HepG2 (cell line): ENCODE measurements around the gene ASPM. TPM values are rescaled to one million over a fixed set of nuclear protein-coding genes. Genes with fewer than 3 reads are reported as not detected.
A peak's percentile ranks its signal among the peaks of the same experiment; 100 is the strongest.

Experiments used
- ATAC-seq: fragments of 200-7000 bp; cut with Tn5 transposase; 3 replicates; pipeline ENCODE4 v1.9.1; 2020; ENCODE audit warnings: mild to moderate bottlenecking, moderate library complexity
- BruUV-seq: library from RNA; stranded (reverse); fragments of 400-500 nt; replicated peaks from 2 replicates; lab custom pipeline; 2021; lab: Mats Ljungman, UMichigan
- CTCF ChIA-PET: fragments of 300-600 bp; formaldehyde crosslinking; extraction: SDS; loops from one replicate; lab custom pipeline; 2021; ENCODE audit warnings: low total read pairs, inconsistent platforms, low intra/inter-chr PET ratio; lab: Yijun Ruan, JAX
- POLR2A ChIA-PET: fragments of 350-600 bp; sonication (Branson Sonifier 250); formaldehyde crosslinking; loops from one replicate; lab custom pipeline; 2020; ENCODE audit warnings: antibody characterized with exemption, inconsistent platforms; lab: Yijun Ruan, JAX
- DNase-seq: peaks from one replicate; pipeline ENCODE4 v3.0.0-alpha.2; 2015; ENCODE audit warnings: low spot score
- FAIRE-seq: peaks from 3 replicates; lab custom pipeline; 2011; peaks lifted over from hg19 to GRCh38; lab: Jason Lieb, UNC
- H2AFZ ChIP-seq: one replicate; pipeline ENCODE4 v1.6.1; 2011; ENCODE audit warnings: low read length, inconsistent platforms
- H3K27ac ChIP-seq: fragments of 300-600 bp; 3 replicates; pipeline ENCODE4 v1.8.0; 2011; ENCODE audit warnings: mixed run types, mild to moderate bottlenecking, mixed read lengths, low read length, inconsistent platforms; ENCODE audit not compliant: insufficient read depth; ENCODE audit errors: extremely low read length
- H3K27me3 ChIP-seq, 2 experiments: fragments of 200-600 bp in 1 of 2; 2 replicates in 1 of 2; 3 replicates in 1 of 2; pipeline versions ENCODE4 v1.6.0 to v1.8.0; 2011; ENCODE audit warnings: low read length in 2 of 2, mild to moderate bottlenecking in 2 of 2, moderate library complexity in 2 of 2, inconsistent platforms in 1 of 2; ENCODE audit not compliant: insufficient read depth in 2 of 2, control insufficient read depth in 1 of 2
- H3K36me3 ChIP-seq, 2 experiments: fragments of 200-600 bp in 1 of 2; replicated peaks in 1 of 2; 2 replicates in 1 of 2; 3 replicates in 1 of 2; pipeline versions ENCODE4 v1.5.1 to v1.8.0; 2011; ENCODE audit warnings: low read length in 2 of 2, inconsistent platforms in 1 of 2; ENCODE audit not compliant: insufficient read depth in 2 of 2, control insufficient read depth in 1 of 2
- H3K4me1 ChIP-seq: 2 replicates; pipeline ENCODE4 v1.5.1; 2012; ENCODE audit warnings: low read length, inconsistent platforms; ENCODE audit not compliant: insufficient read depth
- H3K4me2 ChIP-seq: 2 replicates; pipeline ENCODE4 v1.6.0; 2011; ENCODE audit warnings: low read depth, low read length, inconsistent platforms
- H3K4me3 ChIP-seq, 3 experiments: fragments of 200-600 bp in 1 of 3; sonication (generic), shearing (Covaris generic) in 1 of 3; replicated peaks in 1 of 3; 2 replicates each; pipeline ENCODE4 v1.5.1; 2011 to 2016; ENCODE audit warnings: low read length in 3 of 3, inconsistent platforms in 2 of 3, low read depth in 2 of 3, mild to moderate bottlenecking in 2 of 3, control low read depth in 1 of 3, mixed read lengths in 1 of 3; ENCODE audit not compliant: insufficient read depth in 1 of 3
- H3K79me2 ChIP-seq: one replicate; pipeline ENCODE4 v1.6.1; 2011; ENCODE audit warnings: low read length, inconsistent platforms; ENCODE audit not compliant: insufficient read depth
- H3K9ac ChIP-seq: 2 replicates; pipeline ENCODE4 v1.6.0; 2011; ENCODE audit warnings: mild to moderate bottlenecking, low read depth, low read length, inconsistent platforms; ENCODE audit not compliant: insufficient read depth
- H3K9me3 ChIP-seq: 2 replicates; pipeline ENCODE4 v1.5.1; 2012; ENCODE audit warnings: mild to moderate bottlenecking, low read length
- H4K20me1 ChIP-seq: 2 replicates; pipeline ENCODE4 v1.6.0; 2011; ENCODE audit warnings: inconsistent platforms, mild to moderate bottlenecking, low read length, moderate library complexity; ENCODE audit not compliant: insufficient read depth
- ATF3 ChIP-seq: sonication (generic); formaldehyde crosslinking; IDR thresholded peaks from 2 replicates; pipeline ENCODE4 v1.4.0; 2020; ENCODE audit warnings: missing genetic modification reagents
- ATRX ChIP-seq: sonication (generic); formaldehyde crosslinking; IDR thresholded peaks from 2 replicates; pipeline ENCODE4 v1.4.0; 2020; ENCODE audit warnings: missing genetic modification reagents, borderline replicate concordance
- CBX2 ChIP-seq, 2 experiments: fragments of 200-600 bp in 1 of 2; sonication (generic); formaldehyde crosslinking in 1 of 2; IDR thresholded peaks; 2 replicates each; pipeline versions ENCODE4 v1.7.0 to v1.8.1; 2018 to 2022; ENCODE audit warnings: low read depth in 2 of 2, low read length in 1 of 2, mild to moderate bottlenecking in 1 of 2, missing genetic modification reagents in 1 of 2
- EEA1 ChIP-seq: sonication (generic); formaldehyde crosslinking; IDR thresholded peaks from 2 replicates; pipeline ENCODE4 v1.5.1; 2020; ENCODE audit warnings: mild to moderate bottlenecking, missing genetic modification reagents, borderline replicate concordance
- NFE2L2 ChIP-seq: fragments of 150-350 bp; IDR thresholded peaks from 2 replicates; pipeline ENCODE4 v1.6.1; 2014; ENCODE audit warnings: low read length
- NR2F1 ChIP-seq, 2 experiments: fragments of 450-650 bp in 1 of 2; formaldehyde crosslinking in 1 of 2; IDR thresholded peaks; 2 replicates each; pipeline versions ENCODE4 v1.5.0 to v1.6.1; 2016 to 2020; ENCODE audit warnings: mild to moderate bottlenecking in 1 of 2, missing compliant biosample characterization in 1 of 2, missing genetic modification reagents in 1 of 2, moderate library complexity in 1 of 2
- ZNF136 ChIP-seq: sonication (generic); formaldehyde crosslinking; IDR thresholded peaks from 2 replicates; pipeline ENCODE4 v1.8.1; 2022; ENCODE audit warnings: low read depth, mild to moderate bottlenecking, moderate library complexity, missing genetic modification reagents
- ZNF878 ChIP-seq: sonication (generic); formaldehyde crosslinking; IDR thresholded peaks from 2 replicates; pipeline ENCODE4 v1.8.1; 2023; ENCODE audit warnings: mild to moderate bottlenecking, missing genetic modification reagents, moderate library complexity
- WGBS: methylation state at CpG from one replicate; pipeline ENCODE4 v1.1.6; 2017; ENCODE audit warnings: low lambda C conversion rate; 5-methylcytosine and 5-hydroxymethylcytosine counted together
- in situ Hi-C: cut with HindIII; loops from 2 replicates; pipeline ENCODE4 v1.10.0; 2017; ENCODE audit warnings: low pct_unique_long_range_greater_than_20kb; ENCODE audit not compliant: extremely low pct_ligation_motif_present
- intact Hi-C: fragments of 100-400 bp; cut with micrococcal nuclease; formaldehyde crosslinking; loops from one replicate; pipeline ENCODE4 v1.10.0; 2022; ENCODE audit not compliant: unreplicated experiment
- polyA plus RNA-seq, 8 experiments: library from polyadenylated mRNA; depleted of rRNA in 3 of 8; stranded (reverse) in 7 of 8; unstranded in 1 of 8; fragments of >200 nt; fragmentation: Illumina TruSeq in 4 of 8; extraction: Trizol in 4 of 8; gene quantifications; 2 replicates each; pipeline versions ENCODE4 v1.2.1 to v1.2.3, GENCODE V29; 2011 to 2016; ENCODE audit warnings: low read depth in 4 of 8, missing spikeins in 1 of 8, mixed read lengths in 1 of 8; ENCODE audit not compliant: insufficient read depth in 1 of 8
- total RNA-seq, 5 experiments: library from RNA; depleted of rRNA; stranded (reverse); fragments of >200 nt; fragmentation: Illumina TruSeq; extraction: Trizol; gene quantifications; 2 replicates each; pipeline ENCODE4 v1.2.3, GENCODE V29; 2016; ENCODE audit warnings: low read depth in 1 of 5
- TF ChIP-seq, protein P1 (sequence below): sonication (generic); formaldehyde crosslinking; IDR thresholded peaks from 2 replicates; pipeline ENCODE4 v1.4.0; 2020; ENCODE audit warnings: missing genetic modification reagents

The ASPM gene
- total and polyA plus RNA-seq, 2 of the 13 experiments (the other 11 are each of a cell fraction or from before 2014, with no cell fraction given) = 7.7 to 29.1 TPM

- Histone ChIP-seq H3K4me1 (peaks cover 17% of the 10 kb centered on the region), H3K36me3 (peaks cover 2 to 31% of the 10 kb centered on the region in 2 experiments; a peak in 3 of 5 replicates), H4K20me1 (no peaks in the 10 kb centered on the region), H3K4me3 (no peak overlapping the region), H3K27me3 (no peaks in the 10 kb centered on the region), H3K9me3 (no peaks in the 10 kb centered on the region), H2AFZ (no peak overlapping the region), H3K4me2 (no peak overlapping the region), H3K79me2 (no peaks in the 10 kb centered on the region), H3K27ac (no peak overlapping the region), H3K9ac (no peak overlapping the region)
- ChIA-PET POLR2A (no interaction called here), CTCF (interaction anchor here (2.7 kb wide), 1 partner anchor 157 kb away, joined by 10 read pairs; no protein-coding TSS in a partner anchor)
- TF ChIP-seq ZNF878 (CRISPR knock-in tag) (no peak), NFE2L2 (0 out of 2 replicates have a peak, but pooled peaks have one; percentile 26), ATF3 (no peak), ATRX (CRISPR knock-in tag) (no peak), CBX2 (IDR thresholded peaks at IDR 0.05; ENCODE audit: low read depth, low read length) (no peak), CBX2 (CRISPR knock-in tag; IDR thresholded peaks at IDR 0.05; ENCODE audit: low read depth) (no peak), EEA1 (no peak), ZNF136 (CRISPR knock-in tag) (no peak), NR2F1 (CRISPR knock-in tag; IDR thresholded peaks at IDR 0.05) (no peak)
- TF ChIP-seq, protein P1, sequence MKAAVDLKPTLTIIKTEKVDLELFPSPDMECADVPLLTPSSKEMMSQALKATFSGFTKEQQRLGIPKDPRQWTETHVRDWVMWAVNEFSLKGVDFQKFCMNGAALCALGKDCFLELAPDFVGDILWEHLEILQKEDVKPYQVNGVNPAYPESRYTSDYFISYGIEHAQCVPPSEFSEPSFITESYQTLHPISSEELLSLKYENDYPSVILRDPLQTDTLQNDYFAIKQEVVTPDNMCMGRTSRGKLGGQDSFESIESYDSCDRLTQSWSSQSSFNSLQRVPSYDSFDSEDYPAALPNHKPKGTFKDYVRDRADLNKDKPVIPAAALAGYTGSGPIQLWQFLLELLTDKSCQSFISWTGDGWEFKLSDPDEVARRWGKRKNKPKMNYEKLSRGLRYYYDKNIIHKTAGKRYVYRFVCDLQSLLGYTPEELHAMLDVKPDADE (CRISPR knock-in tag) = no peak
- FAIRE-seq (no peak), DNase-seq (peak; percentile 23), ATAC-seq (peak; percentile 54; the same call in 2 of the 3 replicates)
- no TSS peak for BruUV-seq
- intact Hi-C loops = loop anchor here (10.0 kb wide), 1 partner anchor 976 kb away; the partner anchor contains the start of gene NEK7
- in situ Hi-C loops = no loop called here
- 88% methylated on average over 1 of the region's 1 CpG for WGBS
These were observed 32.5 kb upstream of the ASPM start for GRCh38 chr1:197178998-197179397.
